HFFc6 (cell line): ENCODE measurements around the gene PHLDA3. TPM values are rescaled to one million over a fixed set of nuclear protein-coding genes. Genes with fewer than 3 reads are reported as not detected.

Experiments used
- DNase-seq: peaks from one replicate; pipeline ENCODE4 v3.0.0-alpha.2; 2018
- H3K27ac Mint-ChIP-seq: 2 replicates; pipeline ENCODE4 v1.8.0; 2020; ENCODE audit warnings: mild to moderate bottlenecking, mixed read lengths
- H3K27me3 Mint-ChIP-seq: 2 replicates; pipeline ENCODE4 v1.8.0; 2021; ENCODE audit warnings: mild to moderate bottlenecking, moderate library complexity, mixed read lengths; ENCODE audit not compliant: insufficient read depth
- H3K36me3 Mint-ChIP-seq: 2 replicates; pipeline ENCODE4 v1.8.0; 2021; ENCODE audit warnings: low read depth, mixed read lengths
- H3K4me1 Mint-ChIP-seq: 2 replicates; pipeline ENCODE4 v1.8.0; 2020; ENCODE audit warnings: low read depth, mixed read lengths
- H3K4me3 Mint-ChIP-seq: 2 replicates; pipeline ENCODE4 v1.8.0; 2020; ENCODE audit warnings: mild to moderate bottlenecking, moderate library complexity, mixed read lengths
- H3K9me3 Mint-ChIP-seq: 2 replicates; pipeline ENCODE4 v1.8.0; 2020; ENCODE audit warnings: mild to moderate bottlenecking, mixed read lengths
- CTCF ChIP-seq: fragments of 200-600 bp; sonication (generic); IDR thresholded peaks from 2 replicates; pipeline ENCODE4 v1.5.0; 2021; ENCODE audit warnings: antibody characterized with exemption, mild to moderate bottlenecking
- total RNA-seq, 6 experiments: library from RNA; stranded (reverse); fragmentation: NEBNext Ultra II Directional; extraction: Animal tissue kit (Norgen Biotek cat#: 25700); gene quantifications; 2 replicates in 1 of 6; 3 replicates in 5 of 6; pipeline ENCODE4 v1.2.3, GENCODE V29; 2021

PHLDA3 gene
- total RNA-seq, 6 experiments from 2014 or later, result 101 to 113 (median 108) TPM

- H3K27ac Mint-ChIP-seq, result no peak overlapping the region
- no peak for DNase-seq
These were observed 46.5 kb downstream of the PHLDA3 start for GRCh38 chr1:201422436-201423030.

GRCh38 chr1:201422026-201422425, 47.0 kb downstream of the PHLDA3 start:
- Mint-ChIP-seq H3K36me3 (no peaks in the 10 kb centered on the region), H3K4me1 (peaks cover 11% of the 10 kb centered on the region), H3K27me3 (peaks cover 21% of the 10 kb centered on the region), H3K9me3 (no peaks in the 10 kb centered on the region; the same call in 1 of the 2 replicates), H3K4me3 (no peak overlapping the region), H3K27ac (no peak overlapping the region)
- no peak for TF ChIP-seq CTCF
- no peak for DNase-seq

More at GRCh38 chr1:201422436-201423030, 46.5 kb downstream of the PHLDA3 start:
- peaks cover 11% of the 10 kb centered on the region for H3K4me1 Mint-ChIP-seq
- no peak overlapping the region for H3K4me3 Mint-ChIP-seq
- H3K36me3 Mint-ChIP-seq, result no peaks in the 10 kb centered on the region
- H3K27me3 Mint-ChIP-seq, result peaks cover 20% of the 10 kb centered on the region
- H3K9me3 Mint-ChIP-seq, result no peaks in the 10 kb centered on the region; the same call in 1 of the 2 replicates
- TF ChIP-seq CTCF, result no peak

GRCh38 chr1:201421041-201421440, 47.9 kb downstream of the PHLDA3 start:
- Mint-ChIP-seq H3K27me3 (peaks cover 21% of the 10 kb centered on the region), H3K36me3 (no peaks in the 10 kb centered on the region), H3K27ac (no peak overlapping the region), H3K4me1 (peaks cover 11% of the 10 kb centered on the region), H3K9me3 (no peaks in the 10 kb centered on the region; the same call in 1 of the 2 replicates), H3K4me3 (no peak overlapping the region)
- no peak for DNase-seq
- TF ChIP-seq CTCF, result no peak

DNA sequence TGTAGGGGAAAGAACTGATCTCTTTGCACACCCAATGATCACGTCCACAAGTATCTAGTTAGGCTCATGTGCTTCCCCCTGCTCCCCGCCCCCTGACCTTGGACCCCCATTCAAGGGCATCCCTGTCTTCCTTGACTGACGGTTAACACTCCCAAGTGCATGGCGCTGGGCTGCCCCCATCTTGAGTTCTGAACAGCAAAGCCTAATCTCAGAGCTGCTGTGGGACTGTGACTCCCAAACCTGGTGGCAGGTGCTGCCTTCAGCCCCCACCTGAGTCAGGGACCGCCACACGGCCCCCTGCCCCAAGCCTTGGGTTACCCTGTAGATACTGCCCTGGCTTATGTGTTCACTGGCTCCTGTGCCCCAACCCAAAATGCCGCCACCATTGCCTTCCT, 48.4 kb downstream of the PHLDA3 start:
- H3K36me3 Mint-ChIP-seq, result no peaks in the 10 kb centered on the region
- TF ChIP-seq CTCF, result no peak
- no peak for DNase-seq
- no peak overlapping the region for H3K4me3 Mint-ChIP-seq
- H3K27me3 Mint-ChIP-seq, result peaks cover 21% of the 10 kb centered on the region
- no peaks in the 10 kb centered on the region; the same call in 1 of the 2 replicates for H3K9me3 Mint-ChIP-seq
- peaks cover 11% of the 10 kb centered on the region for H3K4me1 Mint-ChIP-seq
- no peak overlapping the region for H3K27ac Mint-ChIP-seq

- H3K9me3 Mint-ChIP-seq, result peaks cover 2% of the 10 kb centered on the region; the same call in 1 of the 2 replicates
- no peak overlapping the region for H3K27ac Mint-ChIP-seq
- H3K36me3 Mint-ChIP-seq, result no peaks in the 10 kb centered on the region
- H3K27me3 Mint-ChIP-seq, result peaks cover 28% of the 10 kb centered on the region
- TF ChIP-seq CTCF, result no peak
- no peak overlapping the region for H3K4me3 Mint-ChIP-seq
- DNase-seq, result no peak
- peaks cover 11% of the 10 kb centered on the region for H3K4me1 Mint-ChIP-seq
These were observed 49.0 kb downstream of the PHLDA3 start for GRCh38 chr1:201419746-201420607.
